GM12801 (cell line): ENCODE data around the gene LILRB2.
"Not testable (repeated sequence)": the region's sequence is repeated elsewhere in the genome, so short reads cannot be mapped to it uniquely, and the experiment has no call there.

Experiments used
- TF ChIP-seq, protein P1 (sequence below): IDR thresholded peaks from one replicate; pipeline ENCODE4 v1.5.1; 2011; ENCODE audit warnings: control low read depth; ENCODE audit not compliant: insufficient read length; ENCODE audit errors: extremely low read depth

Gene LILRB2

DNA sequence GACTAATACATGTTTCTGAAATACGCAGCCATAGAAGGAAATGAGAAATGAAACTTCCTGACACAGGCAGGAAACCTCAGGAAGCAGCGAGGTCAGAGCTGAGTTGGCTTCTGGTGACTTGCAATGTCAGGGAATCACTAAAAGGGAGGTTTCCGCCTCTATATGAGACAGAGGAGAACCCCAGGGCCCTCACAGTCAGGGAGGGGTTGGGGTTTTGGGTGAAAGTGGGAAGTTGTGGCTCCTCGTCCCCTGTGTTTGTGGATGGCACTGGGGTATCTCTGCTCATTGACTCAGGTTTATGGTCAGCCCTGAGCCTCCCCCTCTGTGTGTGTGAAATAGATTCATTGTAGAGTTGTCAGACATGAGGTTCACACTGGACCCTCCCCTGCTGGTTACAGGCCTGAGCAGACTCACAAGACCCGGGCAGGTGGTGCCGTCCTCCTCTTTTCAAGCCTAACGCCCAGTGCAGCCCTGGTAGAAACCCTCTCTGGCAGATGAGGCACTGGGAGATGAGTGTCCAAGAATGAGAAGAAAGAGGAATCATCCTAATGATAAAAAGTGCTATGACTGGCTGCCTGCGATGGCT is 32.8 kb downstream of the LILRB2 start:
- TF ChIP-seq, protein P1, sequence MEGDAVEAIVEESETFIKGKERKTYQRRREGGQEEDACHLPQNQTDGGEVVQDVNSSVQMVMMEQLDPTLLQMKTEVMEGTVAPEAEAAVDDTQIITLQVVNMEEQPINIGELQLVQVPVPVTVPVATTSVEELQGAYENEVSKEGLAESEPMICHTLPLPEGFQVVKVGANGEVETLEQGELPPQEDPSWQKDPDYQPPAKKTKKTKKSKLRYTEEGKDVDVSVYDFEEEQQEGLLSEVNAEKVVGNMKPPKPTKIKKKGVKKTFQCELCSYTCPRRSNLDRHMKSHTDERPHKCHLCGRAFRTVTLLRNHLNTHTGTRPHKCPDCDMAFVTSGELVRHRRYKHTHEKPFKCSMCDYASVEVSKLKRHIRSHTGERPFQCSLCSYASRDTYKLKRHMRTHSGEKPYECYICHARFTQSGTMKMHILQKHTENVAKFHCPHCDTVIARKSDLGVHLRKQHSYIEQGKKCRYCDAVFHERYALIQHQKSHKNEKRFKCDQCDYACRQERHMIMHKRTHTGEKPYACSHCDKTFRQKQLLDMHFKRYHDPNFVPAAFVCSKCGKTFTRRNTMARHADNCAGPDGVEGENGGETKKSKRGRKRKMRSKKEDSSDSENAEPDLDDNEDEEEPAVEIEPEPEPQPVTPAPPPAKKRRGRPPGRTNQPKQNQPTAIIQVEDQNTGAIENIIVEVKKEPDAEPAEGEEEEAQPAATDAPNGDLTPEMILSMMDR: no peak

DNA sequence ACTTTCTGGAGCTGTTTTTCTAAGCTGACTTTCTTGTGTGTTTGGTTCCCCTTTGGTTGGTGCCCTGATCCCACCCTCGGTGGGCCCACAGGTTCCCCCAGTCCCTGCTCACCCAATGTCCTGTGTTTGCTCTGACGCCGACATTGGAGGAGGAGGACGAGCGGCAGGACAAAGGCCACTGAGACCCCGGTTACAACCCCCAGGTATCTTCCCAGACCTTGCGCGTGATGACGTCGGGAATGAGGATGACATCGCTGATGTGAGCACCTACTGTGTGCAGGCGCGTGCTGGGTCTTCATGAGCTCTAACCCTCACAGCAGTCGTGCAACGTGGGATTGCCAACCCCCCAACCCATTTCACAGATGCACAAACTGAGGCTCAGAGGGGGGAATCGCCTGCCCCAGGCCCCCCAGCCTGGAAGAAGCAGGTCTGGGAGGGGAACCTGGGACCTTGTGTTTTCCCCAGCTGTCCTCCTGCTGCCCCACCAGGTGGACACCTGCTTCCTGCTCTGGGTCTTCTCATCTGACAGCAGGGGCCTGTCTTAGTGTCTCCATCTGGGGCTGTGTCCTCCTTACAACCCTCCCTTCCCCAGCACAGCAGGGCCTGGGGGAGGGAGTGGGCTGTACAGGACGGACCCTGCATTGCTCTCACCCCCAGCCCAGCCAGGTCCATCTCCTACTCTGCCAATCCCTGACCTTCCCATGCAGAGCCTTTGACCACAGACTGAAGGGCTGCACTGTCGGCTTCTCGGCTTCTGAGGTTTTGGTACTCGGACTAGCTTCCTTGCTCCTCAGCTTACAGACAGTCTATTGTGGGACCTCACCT is 33.6 kb downstream of the LILRB2 start:
- TF ChIP-seq, protein P1: no peak

DNA sequence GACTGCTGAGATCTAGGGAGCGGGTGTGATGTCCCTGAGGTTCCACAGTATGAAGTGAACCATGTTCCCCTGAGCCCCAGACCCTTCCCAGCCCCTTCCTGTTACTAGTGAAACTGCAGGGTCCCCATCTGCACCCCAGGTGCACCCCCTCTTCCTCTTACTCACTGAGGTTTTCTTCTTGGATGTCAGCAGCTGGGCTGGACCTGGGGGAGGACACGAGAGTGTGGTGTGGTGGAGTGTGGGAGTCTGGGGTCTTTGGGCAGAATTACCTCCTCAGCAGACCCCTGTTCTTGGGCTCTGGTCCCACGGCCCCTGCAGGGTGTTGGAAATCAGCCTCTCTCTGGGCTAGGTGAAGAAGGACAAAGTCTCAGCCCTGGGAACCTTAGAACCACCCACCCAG is 35.0 kb downstream of the LILRB2 start:
- TF ChIP-seq, protein P1: no peak

DNA sequence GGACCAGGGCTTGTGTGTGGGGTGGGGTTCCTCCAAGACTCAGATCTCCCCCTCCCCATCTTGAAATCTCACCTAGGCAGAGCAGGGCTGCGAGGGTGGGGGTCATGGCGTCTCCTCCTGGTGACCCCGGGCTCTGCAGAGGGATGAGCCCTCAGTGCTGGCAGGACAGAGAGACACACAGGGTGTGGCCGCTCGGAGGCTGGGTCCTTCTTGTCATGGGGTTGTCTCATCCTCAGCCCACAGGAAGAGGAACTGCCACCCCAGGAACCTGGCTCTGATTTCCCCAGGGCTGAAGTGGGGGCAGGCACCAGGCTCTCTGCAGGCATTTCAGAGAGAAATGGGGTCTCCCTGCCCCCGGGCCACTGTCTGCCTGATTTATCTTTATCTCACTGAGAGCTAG is 38.3 kb downstream of the LILRB2 start, which contains the start of gene LILRA6:
TSS of gene LILRA6 (minus strand) at position 145 of the 400 bp plus-strand sequence.
- TF ChIP-seq, protein P1: not testable (repeated sequence)

DNA sequence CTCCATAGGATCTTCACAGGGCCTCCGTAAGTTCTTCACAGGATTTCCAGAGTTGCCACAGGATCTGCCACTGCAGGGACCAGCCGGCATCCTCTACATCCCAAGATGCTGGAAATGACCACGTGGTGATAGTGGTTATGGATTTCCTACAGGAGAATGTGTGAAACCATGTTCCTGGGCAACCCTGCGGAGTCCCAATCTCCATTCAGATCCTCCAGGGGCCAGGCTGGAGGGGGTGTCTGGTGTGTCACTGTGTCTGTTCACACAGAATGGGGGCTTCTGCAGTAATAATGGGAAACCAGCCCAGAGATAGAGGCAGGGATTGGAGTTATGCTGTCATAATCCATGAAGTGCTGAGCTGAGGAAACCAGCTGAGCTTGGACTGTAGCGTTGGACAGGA is 47.0 kb downstream of the LILRB2 start:
- TF ChIP-seq, protein P1: no peak

DNA sequence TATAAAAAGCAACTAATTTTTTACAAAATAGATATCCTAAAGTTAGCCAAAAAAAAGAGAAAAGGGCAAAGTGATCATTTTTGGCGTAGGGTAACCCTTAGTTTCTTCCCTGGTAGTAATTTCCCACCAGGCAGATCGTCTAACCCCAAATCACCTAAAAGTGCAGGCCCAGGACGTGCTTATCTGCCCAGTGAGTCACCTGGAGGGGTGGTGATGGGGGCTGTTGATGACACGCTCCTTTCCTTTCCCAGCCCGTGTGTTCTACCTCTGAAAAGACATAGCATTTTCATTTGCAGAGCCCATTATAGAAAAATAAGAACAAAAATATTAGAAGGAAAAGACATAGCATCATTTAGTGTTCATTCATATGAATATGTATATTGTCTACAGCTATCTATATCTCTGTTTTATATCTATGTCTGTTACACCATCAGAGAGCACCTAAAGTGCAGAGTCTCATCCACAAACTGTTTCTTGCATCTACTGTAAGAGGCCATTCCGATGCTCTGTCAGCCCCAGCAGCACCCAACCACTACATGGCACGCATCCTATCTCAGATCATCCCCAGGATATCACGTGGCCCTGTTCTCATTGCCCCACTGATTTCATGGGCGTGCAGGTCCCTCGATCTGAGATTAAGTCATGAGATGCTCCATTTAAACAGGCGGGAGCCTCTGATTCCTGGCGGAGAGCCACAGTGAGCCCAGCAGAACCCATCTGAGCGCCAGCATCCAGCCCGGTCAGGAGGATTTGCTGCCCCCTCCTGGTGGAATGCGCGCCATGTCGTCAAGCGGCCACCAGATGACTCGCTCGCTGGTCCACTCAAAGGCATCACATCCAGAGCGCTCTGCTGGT is 49.6 kb downstream of the LILRB2 start:
- TF ChIP-seq, protein P1: peak; percentile 75

DNA sequence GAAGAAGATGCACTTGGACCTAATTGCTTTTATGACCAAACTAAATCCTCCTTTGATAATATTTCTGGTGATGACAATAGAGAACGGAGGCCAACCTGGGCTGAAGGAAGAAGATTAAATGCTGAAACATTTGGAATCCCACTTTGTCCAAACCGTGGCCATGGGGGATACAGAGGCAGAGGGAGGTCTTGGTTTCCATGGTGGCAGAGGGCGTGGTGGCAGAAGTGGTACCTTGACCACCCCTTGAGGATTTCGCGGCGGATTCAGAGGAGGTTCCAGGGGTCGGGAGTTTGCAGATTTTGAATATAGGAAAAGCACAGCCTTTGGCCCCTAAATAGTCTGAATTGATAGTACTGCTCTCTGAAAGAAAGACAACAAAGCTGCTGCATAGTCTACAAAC is 50.9 kb downstream of the LILRB2 start:
- TF ChIP-seq, protein P1: no peak
